GM19328 (cell line): ENCODE data around the gene LDLRAD4.

Experiments used
- ATAC-seq: cut with Tn5 transposase; IDR thresholded peaks from one replicate; pipeline ENCODE4 v1.9.1; 2021; ENCODE audit warnings: mild to moderate bottlenecking, moderate library complexity; ENCODE audit not compliant: unreplicated experiment

The LDLRAD4 gene

GRCh38 chr18:13540477-13541182 is 322.1 kb downstream of the LDLRAD4 start:
- ATAC-seq, result no peak

GRCh38 chr18:13541621-13542519 is 323.3 kb downstream of the LDLRAD4 start:
- no peak for ATAC-seq

GRCh38 chr18:13542520-13542847 is 323.9 kb downstream of the LDLRAD4 start:
- no peak for ATAC-seq

GRCh38 chr18:13543144-13543543 is 324.6 kb downstream of the LDLRAD4 start:
- no peak for ATAC-seq

GRCh38 chr18:13543811-13544732 is 325.5 kb downstream of the LDLRAD4 start:
- ATAC-seq, result no peak

- no peak for ATAC-seq
Observed at GRCh38 chr18:13544953-13545352, 326.4 kb downstream of the LDLRAD4 start.

- no peak for ATAC-seq
Observed at GRCh38 chr18:13545514-13545913, 327.0 kb downstream of the LDLRAD4 start.

GRCh38 chr18:13545955-13546354 is 327.4 kb downstream of the LDLRAD4 start:
- no peak for ATAC-seq

- no peak for ATAC-seq
Observed at GRCh38 chr18:13546638-13547037, 328.1 kb downstream of the LDLRAD4 start.

- ATAC-seq, result no peak
Observed at GRCh38 chr18:13547347-13547746, 328.8 kb downstream of the LDLRAD4 start.

- no peak for ATAC-seq
Observed at GRCh38 chr18:13548106-13548819, 329.7 kb downstream of the LDLRAD4 start.

- peak; percentile 81 for ATAC-seq
Observed at GRCh38 chr18:13548966-13549879, 330.7 kb downstream of the LDLRAD4 start.

- no peak for ATAC-seq
Observed at GRCh38 chr18:13549880-13550232, 331.3 kb downstream of the LDLRAD4 start.

- ATAC-seq, result no peak
Observed at GRCh38 chr18:13550418-13551304, 332.1 kb downstream of the LDLRAD4 start.

GRCh38 chr18:13551305-13551603 is 332.7 kb downstream of the LDLRAD4 start:
- ATAC-seq, result no peak

GRCh38 chr18:13551841-13552733 is 333.5 kb downstream of the LDLRAD4 start:
- no peak for ATAC-seq

- ATAC-seq, result no peak
Observed at GRCh38 chr18:13553449-13553848, 334.9 kb downstream of the LDLRAD4 start.

- no peak for ATAC-seq
Observed at GRCh38 chr18:13555192-13555591, 336.6 kb downstream of the LDLRAD4 start.
